Adrenal gland (tissue), 12 donors: ENCODE data around the gene MAGI2. TPM values are rescaled to one million over a fixed set of nuclear protein-coding genes. Genes with fewer than 3 reads are reported as not detected.
"Not testable (repeated sequence)": the region's sequence is repeated elsewhere in the genome, so short reads cannot be mapped to it uniquely, and the experiment has no call there.

ENCODE experiments used
- DNase-seq, 7 donors: peaks; one replicate each; pipeline ENCODE4 v3.0.0-alpha.2; 2019 to 2020
- H3K27ac ChIP-seq, 5 donors: fragments of 200-600 bp; sonication (generic) in 4 of 5; 1 replicate in 3 of 5; 2 replicates in 2 of 5; pipeline versions ENCODE4 v1.5.1 to v1.8.0; 2016 to 2020; ENCODE audit warnings: mild to moderate bottlenecking in 1 of 5
- H3K27me3 ChIP-seq: fragments of 200-600 bp; 2 replicates; pipeline ENCODE4 v1.8.0; 2021
- H3K36me3 ChIP-seq, 2 donors: fragments of 200-600 bp; replicated peaks in 1 of 2; 1 replicate in 1 of 2; 2 replicates in 1 of 2; pipeline versions ENCODE4 v1.5.1 to v1.8.0; 2018 to 2022
- H3K4me1 ChIP-seq, 2 donors: fragments of 200-600 bp; replicated peaks in 1 of 2; 1 replicate in 1 of 2; 2 replicates in 1 of 2; pipeline versions ENCODE4 v1.5.1 to v1.8.0; 2018 to 2021
- H3K4me3 ChIP-seq, 4 donors: fragments of 200-600 bp; sonication (generic) in 3 of 4; one replicate each; pipeline ENCODE4 v1.5.1; 2016 to 2018
- H3K9me3 ChIP-seq, 3 donors: fragments of 200-600 bp; sonication (generic) in 1 of 3; replicated peaks in 1 of 3; 1 replicate in 2 of 3; 2 replicates in 1 of 3; pipeline versions ENCODE4 v1.5.1 to v1.8.0; 2016 to 2021
- POLR2A ChIP-seq, 2 donors: fragments of 450-650 bp; IDR thresholded peaks; one replicate each; pipeline ENCODE4 v1.6.1; 2017; ENCODE audit warnings: antibody characterized with exemption in 2 of 2, mild to moderate bottlenecking in 2 of 2, moderate library complexity in 1 of 2
- WGBS, 4 donors: extraction: QIAGEN DNeasy Blood & Tissue Kit in 2 of 4; methylation state at CpG; one replicate each; pipeline versions ENCODE4 v1.1.5 to v1.1.7; 2013 to 2017; 5-methylcytosine and 5-hydroxymethylcytosine counted together
- intact Hi-C, 2 donors: fragments of 100-400 bp; cut with DNase I; formaldehyde crosslinking; loops; one replicate each; pipeline versions ENCODE4 v1.14.1 to v1.15.0; 2022 to 2023
- polyA plus RNA-seq, 3 donors: library from polyadenylated mRNA; stranded (reverse); fragments of 200-250 nt in 2 of 3; fragments of 350-450 nt in 1 of 3; fragmentation: Illumina TruSeq in 1 of 3; extraction: RNeasy Lipid Tissue Mini Kit (QIAGEN cat#74804) in 1 of 3; gene quantifications; one replicate each; pipeline ENCODE4 v1.2.3, GENCODE V29; 2013 to 2014
- total RNA-seq, 9 donors: library from RNA; depleted of rRNA in 4 of 9; stranded (reverse); fragments of >200 nt in 4 of 9; fragments of 120-200 nt in 1 of 9; fragmentation: NEBNext Ultra II Directional in 1 of 9; extraction: Animal tissue kit (Norgen Biotek cat#: 25700) in 1 of 9; gene quantifications; one replicate each; pipeline versions ENCODE4 v1.1.0 to v1.2.4, GENCODE V29; 2013 to 2023
- TF ChIP-seq, protein P1 (sequence below), 6 experiments: fragments of 450-650 bp in 4 of 6; fragments of 200-600 bp in 2 of 6; sonication (generic) in 1 of 6; IDR thresholded peaks; 1 replicate in 5 of 6; 2 replicates in 1 of 6; pipeline versions ENCODE4 v1.5.1 to v1.8.0; 2016 to 2021; ENCODE audit warnings: antibody characterized with exemption in 6 of 6, mild to moderate bottlenecking in 2 of 6, moderate library complexity in 1 of 6
- donor health status: healthy with polysubstance abuse.
- donor health status: Bipolar disorder and iron deficiency.
- donor health status: DM: yes; HTN: yes; CAD: no.
- donor health status: DM: no; HTN: no; CAD: no.
- donor health status: DM: no; HTN: no; CAD: no.
- donor health status: DM: yes; HTN: yes; CAD: no.

MAGI2 gene
- total and polyA plus RNA-seq, 12 donors: 3.2 to 37.1 (median 17.1) TPM

DNA sequence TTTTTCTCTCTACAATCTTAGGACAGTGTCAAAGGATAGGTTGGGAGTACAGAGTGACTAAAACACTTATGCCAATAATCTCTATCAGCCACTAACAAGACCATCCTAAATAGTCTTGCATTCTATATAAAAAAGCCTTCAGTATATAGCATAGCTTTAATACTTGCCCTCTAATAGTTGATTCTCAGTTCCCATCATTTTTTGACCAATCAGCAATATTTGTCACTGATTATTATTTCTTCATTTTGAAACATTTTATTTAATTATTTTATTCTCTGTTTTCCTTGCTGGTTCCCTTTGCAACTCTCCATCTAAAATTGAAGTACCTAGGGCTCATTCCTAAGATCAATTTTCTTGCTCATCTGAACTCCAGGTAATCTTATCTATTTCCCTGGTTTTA is 470.0 kb downstream of the MAGI2 start:
- H3K36me3 ChIP-seq: no peaks in the 10 kb centered on the region
- no peak for TF ChIP-seq POLR2A (IDR thresholded peaks at IDR 0.05)
- TF ChIP-seq, protein P1, sequence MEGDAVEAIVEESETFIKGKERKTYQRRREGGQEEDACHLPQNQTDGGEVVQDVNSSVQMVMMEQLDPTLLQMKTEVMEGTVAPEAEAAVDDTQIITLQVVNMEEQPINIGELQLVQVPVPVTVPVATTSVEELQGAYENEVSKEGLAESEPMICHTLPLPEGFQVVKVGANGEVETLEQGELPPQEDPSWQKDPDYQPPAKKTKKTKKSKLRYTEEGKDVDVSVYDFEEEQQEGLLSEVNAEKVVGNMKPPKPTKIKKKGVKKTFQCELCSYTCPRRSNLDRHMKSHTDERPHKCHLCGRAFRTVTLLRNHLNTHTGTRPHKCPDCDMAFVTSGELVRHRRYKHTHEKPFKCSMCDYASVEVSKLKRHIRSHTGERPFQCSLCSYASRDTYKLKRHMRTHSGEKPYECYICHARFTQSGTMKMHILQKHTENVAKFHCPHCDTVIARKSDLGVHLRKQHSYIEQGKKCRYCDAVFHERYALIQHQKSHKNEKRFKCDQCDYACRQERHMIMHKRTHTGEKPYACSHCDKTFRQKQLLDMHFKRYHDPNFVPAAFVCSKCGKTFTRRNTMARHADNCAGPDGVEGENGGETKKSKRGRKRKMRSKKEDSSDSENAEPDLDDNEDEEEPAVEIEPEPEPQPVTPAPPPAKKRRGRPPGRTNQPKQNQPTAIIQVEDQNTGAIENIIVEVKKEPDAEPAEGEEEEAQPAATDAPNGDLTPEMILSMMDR (IDR thresholded peaks at IDR 0.05): no peak
- H3K4me3 ChIP-seq: no peak overlapping the region
- H3K27me3 ChIP-seq: no peaks in the 10 kb centered on the region
- H3K27ac ChIP-seq: no peak overlapping the region
- no peak for DNase-seq
- H3K4me1 ChIP-seq: no peaks in the 10 kb centered on the region
- no peaks in the 10 kb centered on the region for H3K9me3 ChIP-seq
- intact Hi-C loops: no loop called here

DNA sequence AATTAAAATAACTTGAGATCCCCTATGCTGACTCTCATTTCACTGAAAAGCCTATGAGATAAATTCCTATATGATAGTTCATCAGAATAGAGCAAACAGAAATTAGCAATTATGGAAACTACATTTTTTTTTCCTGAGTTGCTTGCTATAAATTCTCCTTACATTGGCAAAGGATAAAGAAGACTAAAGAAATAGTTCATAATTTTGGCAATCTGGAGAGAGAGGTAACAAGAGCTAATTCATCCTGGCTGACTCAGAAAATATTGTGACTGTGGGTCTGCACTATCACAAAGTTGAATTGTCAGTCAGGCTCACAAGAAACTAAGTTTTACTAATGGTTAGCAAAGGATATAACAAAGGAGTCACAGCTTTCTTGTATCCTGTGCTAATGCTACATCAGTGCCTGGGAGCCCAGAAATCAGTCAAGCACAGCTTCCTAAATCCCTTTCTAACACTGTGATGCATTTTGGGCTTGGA is 483.0 kb downstream of the MAGI2 start:
- H3K4me3 ChIP-seq: no peak overlapping the region
- H3K27me3 ChIP-seq: no peaks in the 10 kb centered on the region
- H3K9me3 ChIP-seq: no peaks in the 10 kb centered on the region
- no peak for DNase-seq
- intact Hi-C loops: no loop called here
- H3K36me3 ChIP-seq: no peaks in the 10 kb centered on the region
- H3K27ac ChIP-seq: no peak overlapping the region
- H3K4me1 ChIP-seq: no peaks in the 10 kb centered on the region
- TF ChIP-seq, protein P1 (IDR thresholded peaks at IDR 0.05): no peak
- TF ChIP-seq POLR2A (IDR thresholded peaks at IDR 0.05): no peak

DNA sequence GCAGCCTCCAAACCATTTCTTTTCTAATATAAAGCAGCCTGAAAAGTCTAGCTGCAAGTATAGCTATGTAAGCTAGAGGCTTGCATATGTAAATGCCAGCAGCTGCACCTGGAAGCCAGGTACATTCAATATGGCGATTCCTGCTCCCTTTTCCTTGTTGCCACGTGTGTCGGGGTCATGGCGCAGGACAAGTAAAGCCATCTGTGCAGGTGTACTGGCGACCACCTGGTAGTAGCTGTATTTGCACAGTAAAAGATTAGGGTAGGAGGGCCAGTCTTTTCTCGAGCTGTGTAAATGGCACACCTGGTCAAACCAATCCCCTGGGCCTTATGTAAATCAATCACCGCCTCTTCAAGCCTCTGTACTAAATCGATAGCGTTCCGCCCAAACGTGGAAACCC is 484.5 kb downstream of the MAGI2 start:
- Histone ChIP-seq H3K27me3 (no peaks in the 10 kb centered on the region), H3K4me3 (no peak overlapping the region), H3K27ac (no peak overlapping the region), H3K4me1 (no peaks in the 10 kb centered on the region), H3K36me3 (no peaks in the 10 kb centered on the region), H3K9me3 (no peaks in the 10 kb centered on the region)
- DNase-seq: no peak
- TF ChIP-seq POLR2A (IDR thresholded peaks at IDR 0.05): no peak
- TF ChIP-seq, protein P1 (IDR thresholded peaks at IDR 0.05): no peak
- 91 to 93% (median 92%) methylated on average over 11 of the region's 11 CpGs for WGBS, 4 donors
- intact Hi-C loops: no loop called here

DNA sequence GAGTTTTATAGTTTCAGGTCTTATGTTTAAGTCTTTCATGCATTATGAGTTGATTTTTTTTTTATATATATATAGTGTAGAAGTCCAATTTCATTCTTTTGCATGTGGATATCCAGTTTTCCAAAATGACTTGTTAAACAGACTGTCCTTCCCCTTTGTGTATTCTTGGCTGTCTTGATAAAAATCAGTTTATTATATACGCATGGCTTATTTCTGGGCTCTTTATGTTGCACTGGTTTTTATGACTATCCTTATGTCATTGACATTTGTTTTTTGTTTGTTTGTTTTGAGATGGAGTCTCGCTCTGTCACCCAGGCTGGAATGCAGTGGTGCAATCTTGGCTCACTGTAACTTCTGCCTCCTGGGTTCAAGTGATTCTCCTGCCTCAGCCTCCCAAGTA is 485.9 kb downstream of the MAGI2 start:
- H3K27me3 ChIP-seq, H3K9me3 ChIP-seq, H3K27ac ChIP-seq, H3K4me3 ChIP-seq, intact Hi-C loops, DNase-seq, H3K4me1 ChIP-seq, H3K36me3 ChIP-seq: not testable (repeated sequence)
- WGBS, 4 donors: 86 to 100% (median 94%) methylated on average over 2 of the region's 2 CpGs

DNA sequence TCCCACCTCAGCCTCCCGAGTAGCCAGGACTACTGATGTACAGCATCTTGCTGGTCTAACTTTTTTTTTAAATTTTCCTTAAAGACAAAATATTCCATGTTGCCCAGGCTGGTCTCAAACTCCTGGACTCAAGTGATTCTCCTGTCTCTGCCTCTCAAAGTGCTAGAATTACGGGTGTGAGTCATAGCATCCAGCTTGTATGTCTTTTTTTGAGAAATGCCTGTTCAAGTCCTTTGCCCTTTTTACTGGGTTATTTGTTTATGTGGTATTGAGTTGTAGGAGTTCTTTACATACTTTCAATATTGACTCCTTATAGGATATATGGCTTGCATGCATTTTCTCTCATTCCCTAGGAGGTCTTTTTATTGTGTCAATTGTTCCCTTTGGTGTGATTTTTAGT is 486.4 kb downstream of the MAGI2 start:
- intact Hi-C loops: no loop called here
- no peaks in the 10 kb centered on the region for H3K36me3 ChIP-seq
- no peak for TF ChIP-seq POLR2A (IDR thresholded peaks at IDR 0.05)
- TF ChIP-seq, protein P1 (IDR thresholded peaks at IDR 0.05): no peak
- no peak overlapping the region for H3K4me3 ChIP-seq
- 91 to 95% (median 94%) methylated on average over 2 of the region's 2 CpGs for WGBS, 4 donors
- H3K9me3 ChIP-seq: no peaks in the 10 kb centered on the region
- no peaks in the 10 kb centered on the region for H3K27me3 ChIP-seq
- H3K27ac ChIP-seq: no peak overlapping the region
- no peak for DNase-seq
- H3K4me1 ChIP-seq: no peaks in the 10 kb centered on the region
